DMS153 treated with DMSO at 0.1 percent for 48 hours (cell line): ENCODE data around the gene ATG16L1.

Source experiments
- DNase-seq: peaks from one replicate; lab custom pipeline; 2025; ENCODE audit not compliant: unreplicated experiment; lab: John Stamatoyannopoulos, UW

The ATG16L1 gene

DNA sequence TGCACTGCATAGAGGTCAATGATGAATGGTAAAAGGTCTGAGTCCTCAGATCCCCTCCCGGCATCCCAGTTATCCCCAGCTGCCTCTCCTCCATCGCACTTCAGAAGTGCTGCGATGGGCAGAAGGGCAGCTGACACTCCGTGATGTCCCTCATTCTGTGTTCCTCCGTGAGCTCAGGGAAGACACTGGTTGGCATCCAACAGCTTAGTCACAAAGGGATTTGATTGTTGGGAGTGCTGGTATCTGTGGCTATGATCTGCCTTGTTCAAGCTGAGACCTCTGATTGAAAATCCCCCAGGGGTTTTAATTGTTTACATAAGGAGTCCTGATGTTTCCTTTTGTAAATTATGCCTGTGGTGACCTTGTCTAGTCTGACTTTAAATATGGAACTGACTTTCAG, 37.2 kb downstream of the ATG16L1 start:
- peak; percentile 18 for DNase-seq

DNA sequence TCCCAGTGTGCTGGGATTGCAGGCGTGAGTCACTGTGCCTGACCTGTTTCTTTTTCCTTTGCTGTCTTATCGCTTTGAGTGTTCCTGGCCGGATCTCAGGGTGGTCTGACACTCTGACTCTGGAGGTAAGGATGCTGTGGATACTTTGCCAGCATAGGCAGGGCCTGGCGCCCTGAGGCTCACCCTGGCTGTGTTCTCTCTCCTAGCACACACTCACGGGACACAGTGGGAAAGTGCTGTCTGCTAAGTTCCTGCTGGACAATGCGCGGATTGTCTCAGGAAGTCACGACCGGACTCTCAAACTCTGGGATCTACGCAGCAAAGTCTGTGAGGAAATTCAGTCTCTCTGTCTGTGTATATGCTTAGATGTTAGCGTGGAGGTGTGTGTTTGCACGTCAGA, 38.2 kb downstream of the ATG16L1 start:
- DNase-seq, result peak; percentile 25

DNA sequence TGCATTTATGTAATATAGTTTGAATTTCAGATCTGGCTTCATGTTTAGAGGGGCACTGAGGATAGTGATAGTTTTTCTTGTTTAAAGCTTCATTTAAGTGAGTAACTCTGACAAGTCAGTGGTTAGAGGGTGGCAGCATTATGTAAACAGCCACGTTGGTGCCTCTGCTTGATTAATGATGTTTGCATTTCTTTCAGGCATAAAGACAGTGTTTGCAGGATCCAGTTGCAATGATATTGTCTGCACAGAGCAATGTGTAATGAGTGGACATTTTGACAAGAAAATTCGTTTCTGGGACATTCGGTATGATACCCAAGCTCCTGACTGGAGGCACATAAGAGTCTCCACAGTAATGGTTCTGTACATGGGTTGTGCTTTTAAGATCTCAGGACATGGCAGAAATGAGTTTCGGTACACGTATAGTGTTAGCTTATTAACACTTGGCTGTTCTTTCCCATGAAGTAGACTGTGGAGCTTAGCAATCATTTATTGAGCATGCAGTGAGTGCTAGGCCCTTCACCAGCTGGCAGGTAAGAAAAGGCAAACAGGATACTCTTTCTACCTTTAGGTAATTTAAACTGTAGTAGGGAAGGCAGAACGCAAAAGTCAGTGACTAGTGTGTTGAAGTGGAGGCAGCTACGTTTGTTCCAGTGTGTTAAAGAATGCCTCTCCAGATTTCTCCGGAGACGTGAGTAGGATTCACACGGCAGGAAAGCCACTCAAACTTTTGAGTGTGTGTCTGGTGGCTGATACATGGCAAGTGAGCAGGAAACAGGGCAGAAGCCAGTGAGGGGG, 38.8 kb downstream of the ATG16L1 start:
- peak; percentile 25 for DNase-seq

DNA sequence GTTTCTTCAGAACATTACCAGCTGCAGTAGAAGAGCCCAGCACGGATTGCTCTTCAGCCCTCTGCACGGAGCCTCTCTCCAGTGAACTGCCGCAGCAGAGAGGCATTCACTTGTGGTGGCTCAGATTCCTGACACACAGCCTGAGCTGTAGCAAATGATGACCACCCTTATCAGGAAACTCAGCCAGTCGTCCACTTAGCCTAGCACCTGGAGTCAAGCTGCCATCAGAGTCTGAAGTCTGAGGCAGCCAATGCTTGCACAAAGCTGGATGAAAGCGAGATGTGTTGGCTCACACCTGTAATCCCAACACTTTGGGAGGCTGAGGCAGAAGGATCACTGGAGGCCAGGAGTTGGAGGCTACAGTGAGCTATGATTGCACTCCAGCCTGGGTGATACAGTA, 44.4 kb downstream of the ATG16L1 start:
- no peak for DNase-seq

DNA sequence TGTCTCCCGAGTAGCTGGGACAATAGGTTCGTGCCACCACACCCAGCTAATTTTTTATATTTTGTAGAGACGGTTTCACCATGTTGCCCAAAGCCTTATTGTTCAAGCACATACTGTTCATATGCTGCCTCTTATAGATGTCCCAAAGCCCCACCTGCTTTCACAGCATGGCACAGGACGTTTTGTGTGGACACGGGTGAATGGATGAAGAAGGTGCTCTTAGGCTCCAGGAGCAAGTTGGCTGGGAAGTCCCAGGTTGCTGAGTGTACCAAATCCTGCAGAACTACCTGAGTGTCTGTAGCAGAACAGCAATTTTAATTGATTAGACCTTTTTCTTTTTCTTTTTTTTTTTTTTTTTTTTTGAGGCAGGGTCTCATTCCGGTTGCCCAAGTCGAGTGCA, 45.6 kb downstream of the ATG16L1 start:
- DNase-seq, result no peak

DNA sequence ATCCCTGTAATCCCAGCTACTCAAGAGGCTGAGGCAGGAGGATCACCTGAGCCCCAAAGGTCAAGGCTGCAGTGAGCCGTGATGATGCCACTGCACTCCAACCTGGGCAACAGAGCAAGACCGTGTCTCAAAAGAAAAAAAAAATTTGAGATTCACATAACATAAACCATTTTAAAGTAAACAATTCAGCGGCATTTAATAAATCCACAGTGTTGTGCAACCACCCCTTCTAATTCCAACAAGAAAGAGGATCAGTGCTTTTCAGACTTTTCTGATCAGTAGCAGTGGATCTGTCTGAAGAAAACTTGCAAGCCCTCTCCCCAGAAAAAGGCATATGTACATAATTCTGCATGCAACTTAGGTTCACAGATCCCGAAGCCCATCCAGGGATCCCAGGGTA, 48.9 kb downstream of the ATG16L1 start:
- no peak for DNase-seq

DNA sequence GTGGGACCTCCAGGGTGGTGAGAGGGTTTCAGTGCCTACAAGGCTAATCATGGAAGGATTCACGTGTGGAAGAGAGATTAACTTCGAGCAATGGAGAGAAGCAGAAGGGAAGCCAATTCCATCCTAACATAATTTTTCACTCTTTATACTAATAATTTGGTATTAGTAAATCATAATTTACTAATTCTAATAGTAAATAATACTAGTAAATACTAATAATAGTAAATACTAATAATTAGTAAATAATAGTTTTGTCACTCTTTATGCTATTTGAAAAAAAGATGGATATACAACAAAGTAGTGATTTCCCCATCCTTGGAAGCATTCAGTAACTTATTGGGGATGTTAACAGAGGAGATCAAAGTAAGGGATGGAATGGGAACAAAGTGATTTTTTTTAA, 49.8 kb downstream of the ATG16L1 start:
- DNase-seq, result no peak

DNA sequence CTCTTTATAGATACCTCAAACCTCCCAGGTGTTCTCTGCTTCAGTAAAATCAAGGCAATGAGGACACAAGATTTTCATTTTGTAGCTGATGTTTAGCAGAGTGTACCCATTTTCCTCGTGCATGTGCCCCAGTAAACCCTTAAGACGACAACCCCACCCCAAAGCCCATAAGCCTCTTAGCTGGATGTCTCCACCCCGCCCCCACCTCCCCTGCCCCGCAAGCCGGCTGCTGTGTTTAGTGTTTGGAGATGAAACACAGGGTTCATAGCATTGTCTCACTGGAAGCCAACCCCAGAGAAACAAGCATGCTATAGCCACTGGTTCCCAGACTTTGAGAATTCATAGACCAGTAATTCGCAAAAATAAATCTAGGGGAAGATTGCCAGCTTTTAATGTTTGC, 50.3 kb downstream of the ATG16L1 start:
- no peak for DNase-seq

DNA sequence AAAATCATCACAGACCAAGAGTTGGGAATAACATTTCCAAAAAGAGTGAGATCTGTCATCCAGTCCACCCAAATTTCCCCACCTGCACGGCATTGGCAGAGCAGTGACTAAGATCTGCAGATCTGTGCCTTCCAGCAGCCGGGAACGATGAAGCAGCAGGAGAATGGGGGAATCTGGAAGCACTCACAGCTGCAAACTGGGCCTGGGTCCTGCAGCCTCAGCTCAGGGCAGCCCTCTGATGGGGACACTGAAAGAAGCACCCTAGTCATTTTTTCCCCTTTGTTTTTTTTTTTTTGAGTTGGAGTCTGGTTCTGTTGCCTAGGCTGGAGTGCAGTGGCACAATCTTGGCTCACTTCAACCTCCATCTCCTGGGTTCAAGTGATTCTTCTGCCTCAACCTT, 51.8 kb downstream of the ATG16L1 start:
- no peak for DNase-seq

DNA sequence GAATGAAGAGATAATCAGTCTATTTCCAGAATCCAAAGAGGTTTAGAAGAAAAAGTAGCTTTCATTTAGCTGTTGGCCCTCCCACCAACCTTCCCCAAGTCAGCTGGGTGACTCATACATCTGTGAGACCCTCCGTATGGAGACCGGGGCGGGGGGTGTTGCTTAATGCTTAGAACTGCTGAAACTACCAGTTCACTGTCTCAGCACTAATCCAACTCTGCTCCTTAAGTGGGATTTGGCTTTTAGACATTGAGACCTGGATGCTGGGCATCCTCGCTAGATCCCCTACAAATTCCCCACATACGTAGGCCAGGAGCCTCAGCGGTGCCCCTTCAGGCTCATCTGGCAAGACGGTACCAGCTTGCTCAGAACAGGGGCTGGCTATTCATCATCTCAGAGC, 56.1 kb downstream of the ATG16L1 start, which contains the start of gene SAG:
SAG (plus strand) TSS at position 252 of the 400 bp plus-strand sequence. CDS start 1,374 bp downstream, outside the sequence.
- no peak for DNase-seq

DNA sequence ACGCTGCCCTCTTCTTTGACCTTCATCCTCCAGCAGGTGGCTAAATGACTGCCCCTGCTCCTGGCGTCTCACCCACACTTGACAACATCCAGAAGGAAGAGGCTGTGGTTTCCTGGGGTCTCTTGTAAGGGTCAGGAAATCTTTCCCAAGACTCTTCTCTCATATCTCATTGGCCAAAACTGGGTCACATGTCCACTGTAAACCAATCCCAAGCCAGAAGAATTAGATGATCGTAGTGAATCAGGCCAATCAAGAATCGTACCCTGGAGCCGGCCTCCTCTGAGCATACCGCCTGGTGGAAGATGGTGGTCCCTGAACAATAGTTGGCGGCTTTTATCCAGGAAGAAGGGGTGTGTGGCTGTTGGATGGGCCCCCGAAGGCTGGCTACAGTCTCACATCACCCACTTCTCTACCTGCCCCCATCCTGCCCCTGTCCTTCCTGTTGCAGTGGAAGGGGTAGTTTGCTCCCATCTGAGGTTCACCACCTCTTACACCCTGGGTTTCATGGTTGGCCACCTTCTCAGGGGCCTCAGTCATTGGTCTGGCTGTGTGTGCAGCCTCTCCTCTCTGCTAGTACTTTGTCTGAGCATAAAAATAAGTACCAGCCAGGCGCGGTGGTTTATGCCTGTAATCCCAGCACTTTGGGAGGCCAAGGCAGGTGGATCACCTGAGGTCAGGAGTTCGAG, 59.9 kb downstream of the ATG16L1 start:
- DNase-seq, result no peak

DNA sequence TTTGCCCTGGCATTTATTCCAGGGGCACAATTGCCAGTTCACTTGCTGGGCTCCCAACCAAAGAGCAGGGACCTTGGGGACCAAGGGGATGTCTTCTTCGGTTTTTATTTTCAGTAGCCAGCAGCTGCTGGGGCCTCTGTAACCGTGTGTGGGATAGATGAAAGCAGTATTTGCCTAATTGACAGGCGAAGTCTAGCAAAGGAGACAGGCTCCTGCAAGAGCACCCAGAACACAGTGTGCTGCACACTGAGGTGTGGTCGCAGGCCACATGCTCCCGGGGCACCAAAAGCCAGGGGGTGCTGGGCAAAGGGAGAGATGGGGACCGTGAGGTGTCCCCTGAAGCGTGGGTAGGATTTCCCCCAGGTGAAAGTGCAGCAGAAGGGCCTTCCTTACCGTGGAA, 61.4 kb downstream of the ATG16L1 start:
- DNase-seq, result no peak

DNA sequence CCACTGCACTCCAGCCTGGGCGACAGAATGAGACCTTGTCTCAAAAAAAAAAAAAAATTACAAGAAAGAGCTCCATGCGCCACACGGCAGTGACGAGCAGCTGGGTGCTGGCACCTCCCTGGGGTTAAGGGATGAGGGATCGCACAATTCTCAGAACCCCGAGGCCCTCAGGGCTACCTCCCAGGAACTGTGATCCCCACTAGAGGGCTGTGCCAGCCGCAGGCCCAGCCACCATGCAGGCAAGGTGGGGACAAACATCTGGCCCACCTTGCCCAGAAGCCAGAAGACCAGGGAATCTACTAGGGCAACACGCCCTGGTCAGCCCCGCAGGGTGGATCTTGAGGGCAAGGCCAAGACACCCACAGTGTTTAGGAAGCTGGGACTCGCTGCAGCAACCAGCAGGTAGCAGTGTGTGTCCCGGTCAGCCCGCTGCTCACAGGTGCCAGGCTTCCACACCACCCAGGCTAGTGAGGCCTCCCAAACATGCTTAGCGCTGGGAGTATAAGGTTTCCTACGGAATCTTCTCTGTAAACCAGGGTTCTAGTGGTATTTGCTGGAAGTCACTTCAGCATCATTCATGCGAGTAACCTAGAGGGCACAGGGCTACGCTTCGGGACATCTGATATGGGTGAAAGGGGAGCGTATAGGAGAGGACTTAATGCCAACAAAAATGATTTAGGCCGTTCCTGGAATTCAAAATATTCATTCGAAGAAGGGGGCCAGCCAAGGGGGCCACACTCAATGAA, 62.9 kb downstream of the ATG16L1 start:
- DNase-seq, result no peak

DNA sequence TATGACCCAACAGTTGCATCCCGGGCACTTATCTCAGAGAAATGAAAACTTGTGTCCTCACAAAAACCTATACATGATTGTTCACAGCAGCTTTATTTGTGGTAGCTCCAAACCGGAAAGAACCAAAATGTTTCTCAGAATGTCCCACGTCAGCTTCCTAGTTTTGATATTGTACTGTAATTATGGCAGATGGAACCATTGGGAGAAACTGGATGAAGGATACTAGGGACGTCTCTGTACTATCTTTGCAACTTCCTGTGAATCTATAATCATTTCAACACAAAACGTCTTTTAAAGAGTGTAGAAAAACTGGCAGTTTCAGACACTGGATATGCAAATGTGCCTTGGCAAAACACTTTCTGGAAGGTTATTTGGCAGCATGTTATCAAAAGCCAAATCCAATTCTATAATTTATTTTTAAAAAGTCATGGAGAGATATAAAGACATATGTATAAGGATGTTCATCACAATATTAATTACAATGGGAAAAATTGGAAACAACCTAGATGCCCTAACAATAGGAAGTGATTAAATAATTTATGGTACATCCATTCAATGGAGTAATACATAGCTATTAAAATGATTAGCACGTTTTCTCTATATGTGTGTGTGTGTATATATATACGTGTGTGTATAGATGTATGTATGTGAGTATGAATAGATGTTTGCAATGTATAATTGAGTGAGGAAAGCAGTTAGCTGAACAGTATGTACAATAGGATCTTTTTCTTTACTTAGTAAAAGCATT, 65.9 kb downstream of the ATG16L1 start:
- no peak for DNase-seq

DNA sequence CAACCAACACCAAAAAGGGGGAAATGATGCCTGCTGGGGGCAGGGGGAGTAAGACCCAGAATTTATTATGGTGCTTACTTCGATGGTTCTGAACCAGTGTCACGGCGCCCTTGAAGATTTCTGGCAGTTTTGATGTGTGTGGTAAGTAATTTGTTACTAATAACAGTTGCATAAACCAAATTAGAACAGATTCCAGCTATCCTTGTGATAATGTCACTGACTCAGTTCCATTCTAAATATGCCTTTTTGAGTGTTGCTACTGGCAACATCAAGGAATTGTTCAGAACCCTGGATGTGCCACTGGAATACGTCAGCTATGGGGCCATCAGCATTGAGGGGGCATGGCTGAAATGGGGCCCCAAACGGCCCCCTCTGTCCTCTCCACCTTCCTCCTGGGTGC, 67.8 kb downstream of the ATG16L1 start:
- no peak for DNase-seq

DNA sequence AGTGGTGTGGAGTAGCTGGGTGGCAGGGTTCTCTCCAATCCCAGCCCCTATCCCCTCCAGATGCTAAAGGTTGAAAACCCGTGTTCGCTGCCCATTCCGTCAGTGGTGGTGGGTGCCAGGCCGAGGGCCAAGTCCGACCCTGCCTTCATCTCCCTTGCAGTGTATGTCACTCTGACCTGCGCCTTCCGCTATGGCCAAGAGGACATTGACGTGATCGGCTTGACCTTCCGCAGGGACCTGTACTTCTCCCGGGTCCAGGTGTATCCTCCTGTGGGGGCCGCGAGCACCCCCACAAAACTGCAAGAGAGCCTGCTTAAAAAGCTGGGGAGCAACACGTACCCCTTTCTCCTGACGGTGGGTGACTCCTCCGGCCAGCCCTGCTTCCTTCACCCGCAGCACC, 69.0 kb downstream of the ATG16L1 start:
- DNase-seq, result no peak

DNA sequence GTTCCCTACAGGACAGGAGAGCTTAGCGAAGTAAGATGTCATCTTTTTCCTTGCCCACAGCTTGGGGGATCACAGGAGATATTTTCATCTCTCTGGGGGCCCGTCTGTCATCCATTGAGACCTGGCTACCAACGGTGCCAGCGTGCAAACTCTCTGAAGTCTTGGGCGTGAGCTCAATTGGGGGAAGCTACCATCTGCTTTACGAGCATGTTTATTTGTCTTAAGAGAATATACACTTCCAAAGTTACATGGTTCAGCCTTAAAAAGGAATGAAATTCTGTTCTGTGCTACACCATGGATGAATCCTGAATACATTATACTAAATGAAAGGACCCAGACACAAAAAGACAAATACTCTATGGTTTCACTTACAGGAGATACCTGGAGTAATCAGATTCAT, 69.7 kb downstream of the ATG16L1 start:
- DNase-seq, result no peak

DNA sequence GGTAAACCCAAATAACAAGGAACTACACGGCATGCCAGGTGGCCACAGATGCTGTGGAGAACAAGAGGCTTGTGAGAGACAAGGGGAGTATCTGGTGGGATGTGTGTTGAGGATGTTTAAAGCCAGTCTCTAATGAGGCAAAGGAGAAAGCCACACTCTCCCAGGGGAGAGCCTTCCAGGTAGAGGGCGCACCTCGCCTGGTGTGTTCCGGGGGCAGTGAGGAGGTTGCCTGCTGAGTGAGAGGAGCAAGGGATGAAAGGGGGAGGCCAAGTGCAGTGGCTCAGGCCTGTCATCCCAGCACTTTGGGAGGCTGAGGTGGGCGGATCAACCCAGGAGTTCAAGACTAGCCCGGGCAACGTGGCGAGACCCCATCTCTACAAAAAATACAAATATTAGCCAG, 72.4 kb downstream of the ATG16L1 start:
- DNase-seq, result no peak

DNA sequence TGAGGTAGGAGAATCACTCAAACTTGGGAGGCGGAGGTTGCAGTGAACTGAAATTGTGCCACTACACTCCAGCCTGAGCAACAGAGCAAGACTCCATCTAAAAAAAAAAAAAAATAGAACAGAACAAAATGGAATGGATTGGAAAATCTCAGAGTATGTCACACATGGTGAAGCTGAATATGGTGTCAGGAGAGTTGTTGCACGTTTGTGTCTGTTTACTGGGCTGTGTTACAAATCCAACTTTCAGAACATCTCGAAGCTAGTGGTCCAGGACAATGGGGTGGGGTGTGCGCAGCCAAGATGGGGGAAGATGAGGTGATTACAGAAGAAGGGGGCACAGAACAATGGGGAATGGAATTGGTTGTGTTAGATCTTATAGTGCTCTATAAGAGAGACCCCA, 73.8 kb downstream of the ATG16L1 start:
- no peak for DNase-seq

DNA sequence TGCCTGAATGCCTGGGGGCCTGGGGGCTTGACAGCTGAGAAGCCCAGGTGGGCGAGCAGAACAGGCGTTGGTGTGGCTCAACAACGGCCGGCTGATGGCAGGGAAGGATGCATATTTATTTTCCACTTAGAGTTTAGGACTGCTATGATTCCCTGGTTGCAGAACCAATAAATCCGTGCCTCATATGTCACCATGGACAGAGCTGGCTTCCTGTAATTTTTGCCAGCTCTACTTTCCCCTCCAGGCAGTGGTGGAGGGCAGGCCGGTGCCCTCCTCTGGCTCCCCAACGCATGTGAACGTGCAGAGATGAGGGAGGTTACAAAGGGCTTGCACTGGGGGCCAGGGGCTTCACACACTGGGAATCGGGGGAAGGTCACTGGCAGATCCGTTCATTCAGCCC, 74.3 kb downstream of the ATG16L1 start:
- DNase-seq, result no peak

DNA sequence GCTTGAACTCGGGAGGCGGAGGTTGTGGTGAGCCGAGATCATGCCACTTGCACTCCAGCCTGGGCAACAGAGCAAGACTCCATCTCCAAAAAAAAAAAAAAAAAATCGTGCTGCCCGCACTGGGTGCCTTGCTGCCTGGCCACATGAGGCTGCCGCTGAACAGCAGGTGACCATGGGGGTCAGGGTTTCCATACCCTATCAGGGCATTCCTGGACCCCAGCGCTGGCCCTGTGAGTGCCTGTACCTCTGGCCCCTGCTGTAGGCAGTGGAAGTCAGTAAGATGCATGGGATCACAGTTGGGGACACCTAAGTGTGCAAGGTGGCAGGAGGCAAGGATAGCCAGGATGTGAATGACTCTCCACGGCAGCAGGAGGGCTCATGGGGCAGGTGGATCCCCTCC, 75.0 kb downstream of the ATG16L1 start:
- no peak for DNase-seq
